ENCODE data around the gene GDI1. TPM values are rescaled to one million over a fixed set of nuclear protein-coding genes. Genes with fewer than 3 reads are reported as not detected.

The GDI1 gene
- total and polyA plus RNA-seq, 2 donors (not counting 1 experiment from before 2014, with no cell fraction given), result 199 to 311 TPM

DNA sequence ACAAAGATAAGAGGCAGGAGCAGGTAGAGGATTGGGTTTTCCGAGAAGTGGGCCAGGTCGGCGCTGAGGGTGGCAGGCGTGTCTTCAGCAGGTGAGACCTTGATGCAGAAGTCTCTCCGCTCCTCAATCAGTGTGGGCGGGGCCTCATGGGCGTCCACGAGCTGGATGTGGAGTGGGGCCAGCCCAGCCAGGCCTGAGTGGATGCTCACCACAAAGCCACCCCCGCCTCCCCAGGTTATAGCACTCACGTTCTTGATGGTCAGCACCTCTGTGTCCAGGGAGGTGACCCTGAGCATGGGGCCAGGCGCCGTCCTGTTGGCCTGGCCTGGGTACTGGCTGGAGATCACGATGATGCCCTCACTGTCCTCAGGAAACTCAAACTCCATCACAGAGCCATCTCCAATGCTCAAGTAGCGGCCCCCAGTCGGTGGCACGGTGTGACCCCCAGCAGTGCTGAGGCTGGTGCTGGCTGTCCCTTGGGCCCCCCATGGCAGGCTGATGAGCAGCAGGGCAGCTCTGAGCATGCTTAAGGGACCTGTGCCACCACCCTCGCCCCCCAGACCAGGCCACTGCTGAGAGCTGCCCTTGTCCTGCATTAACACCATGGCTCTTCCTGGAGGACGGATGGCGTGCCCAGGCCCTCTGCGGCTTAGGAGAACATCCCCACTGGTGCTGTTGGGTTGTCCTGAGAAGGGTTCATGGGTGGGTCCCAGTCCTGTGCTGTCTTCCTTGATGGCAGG lies 51.6 kb downstream of the GDI1 start:
- H3K9ac ChIP-seq (ENCODE audit: low read length), result no peak overlapping the region
- DNase-seq (no peak), ATAC-seq (ENCODE audit: low read depth) (no peak)
- Mint-ChIP-seq H3K4me3 (peak overlapping the region; percentile 5), H3K27ac (no peak overlapping the region), H3K9me3 (ENCODE audit: insufficient read depth) (no peaks in the 10 kb centered on the region), H3K27me3 (no peaks in the 10 kb centered on the region), H3K4me1 (peaks cover 17% of the 10 kb centered on the region)
- H3K4me2 ChIP-seq (replicated peaks; ENCODE audit: low read depth, low read length, poor library complexity, severe bottlenecking), result no peak overlapping the region
- H2AFZ ChIP-seq (ENCODE audit: insufficient read depth, low read depth, low read length, poor library complexity, severe bottlenecking), result no peak overlapping the region
- WGBS (ENCODE audit: insufficient coverage), result 99% methylated on average over 11 of the region's 20 CpGs
- H3K27me3 ChIP-seq (replicated peaks in 1 of 4; ENCODE audit: control extremely low read depth in 1 of 4, control insufficient read depth in 3 of 4, insufficient read depth in 4 of 4, low read length in 3 of 4), result no peaks in the 10 kb centered on the region
- ChIA-PET POLR2A (interaction anchor here (1.3 to 1.6 kb wide), 2 partner anchors 10 to 90 kb away, joined by 5 to 10 read pairs; partner anchors contain the start of gene RPL10), CTCF (interaction anchor here (1.3 to 1.9 kb wide), 3 partner anchors 9 to 115 kb away, joined by 3 to 8 read pairs (median 5); partner anchors contain the start of gene PLXNA3)
- no peaks in the 10 kb centered on the region for H3K9me3 ChIP-seq (ENCODE audit: control extremely low read depth in 1 of 3, control insufficient read depth in 2 of 3, insufficient read depth in 1 of 3, low read length in 2 of 3)
- no peak overlapping the region for H3K4me3 ChIP-seq (ENCODE audit: control extremely low read depth in 1 of 5, extremely low read depth in 1 of 5, insufficient read depth in 1 of 5, low read depth in 2 of 5, low read length in 4 of 5)
- H4K20me1 ChIP-seq (ENCODE audit: control insufficient read depth, insufficient read depth, low read length, poor library complexity, severe bottlenecking), result no peaks in the 10 kb centered on the region
- H3K36me3 ChIP-seq (replicated peaks in 1 of 2; ENCODE audit: control extremely low read depth in 1 of 2, control insufficient read depth in 1 of 2, extremely low read depth in 1 of 2, insufficient read depth in 2 of 2, low read length in 1 of 2), result peaks cover 0 to 11% of the 10 kb centered on the region in 2 experiments
- no peak overlapping the region for H3K27ac ChIP-seq (ENCODE audit: low read length in 2 of 2)
- peaks cover 5 to 42% of the 10 kb centered on the region in 2 donors for H3K4me1 ChIP-seq (ENCODE audit: control insufficient read depth in 2 of 2, insufficient read depth in 2 of 2, low read length in 2 of 2)
- no peak for TF ChIP-seq EZH2 (IDR thresholded peaks at IDR 0.05; ENCODE audit: borderline replicate concordance, insufficient read depth, low read depth, low read length, poor library complexity, severe bottlenecking)
- TF ChIP-seq, protein P1, sequence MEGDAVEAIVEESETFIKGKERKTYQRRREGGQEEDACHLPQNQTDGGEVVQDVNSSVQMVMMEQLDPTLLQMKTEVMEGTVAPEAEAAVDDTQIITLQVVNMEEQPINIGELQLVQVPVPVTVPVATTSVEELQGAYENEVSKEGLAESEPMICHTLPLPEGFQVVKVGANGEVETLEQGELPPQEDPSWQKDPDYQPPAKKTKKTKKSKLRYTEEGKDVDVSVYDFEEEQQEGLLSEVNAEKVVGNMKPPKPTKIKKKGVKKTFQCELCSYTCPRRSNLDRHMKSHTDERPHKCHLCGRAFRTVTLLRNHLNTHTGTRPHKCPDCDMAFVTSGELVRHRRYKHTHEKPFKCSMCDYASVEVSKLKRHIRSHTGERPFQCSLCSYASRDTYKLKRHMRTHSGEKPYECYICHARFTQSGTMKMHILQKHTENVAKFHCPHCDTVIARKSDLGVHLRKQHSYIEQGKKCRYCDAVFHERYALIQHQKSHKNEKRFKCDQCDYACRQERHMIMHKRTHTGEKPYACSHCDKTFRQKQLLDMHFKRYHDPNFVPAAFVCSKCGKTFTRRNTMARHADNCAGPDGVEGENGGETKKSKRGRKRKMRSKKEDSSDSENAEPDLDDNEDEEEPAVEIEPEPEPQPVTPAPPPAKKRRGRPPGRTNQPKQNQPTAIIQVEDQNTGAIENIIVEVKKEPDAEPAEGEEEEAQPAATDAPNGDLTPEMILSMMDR (IDR thresholded peaks at IDR 0.05), result no peak
- H3K79me2 ChIP-seq (ENCODE audit: control insufficient read depth, insufficient read depth, low read length), result peaks cover 20% of the 10 kb centered on the region
- intact Hi-C loops (cut with micrococcal nuclease), result no loop called here

DNA sequence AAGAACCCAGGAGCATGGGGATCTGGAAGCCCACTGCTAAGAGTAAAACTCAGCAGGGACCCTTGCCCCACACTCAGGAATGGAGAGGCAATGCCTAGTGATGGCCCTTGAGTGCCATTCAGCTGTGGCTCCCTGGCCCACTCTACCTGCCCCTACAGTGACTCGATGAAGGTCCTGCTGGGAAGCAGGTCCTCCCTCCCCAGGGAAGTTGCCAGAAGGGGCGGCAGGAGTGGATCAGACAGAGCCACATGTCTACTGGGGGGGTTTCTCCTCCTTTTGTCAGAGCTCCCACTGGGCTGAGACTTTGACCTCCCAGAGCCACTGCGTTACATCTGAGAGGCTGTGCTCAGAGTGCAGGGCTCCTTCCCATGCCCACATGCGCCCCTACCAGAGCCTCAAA lies 52.2 kb downstream of the GDI1 start:
- no peaks in the 10 kb centered on the region for H3K27me3 Mint-ChIP-seq
- DNase-seq (no peak), ATAC-seq (ENCODE audit: low read depth) (no peak)
- Histone ChIP-seq H3K27me3 (replicated peaks in 1 of 4; ENCODE audit: control extremely low read depth in 1 of 4, control insufficient read depth in 3 of 4, insufficient read depth in 4 of 4, low read length in 3 of 4) (no peaks in the 10 kb centered on the region), H3K9me3 (ENCODE audit: control extremely low read depth in 1 of 3, control insufficient read depth in 2 of 3, insufficient read depth in 1 of 3, low read length in 2 of 3) (no peaks in the 10 kb centered on the region), H3K4me3 (ENCODE audit: control extremely low read depth in 1 of 5, extremely low read depth in 1 of 5, insufficient read depth in 1 of 5, low read depth in 2 of 5, low read length in 4 of 5) (no peak overlapping the region), H3K4me2 (replicated peaks; ENCODE audit: low read depth, low read length, poor library complexity, severe bottlenecking) (peak overlapping the region; percentile 80), H4K20me1 (ENCODE audit: control insufficient read depth, insufficient read depth, low read length, poor library complexity, severe bottlenecking) (no peaks in the 10 kb centered on the region), H2AFZ (ENCODE audit: insufficient read depth, low read depth, low read length, poor library complexity, severe bottlenecking) (no peak overlapping the region), H3K36me3 (replicated peaks in 1 of 2; ENCODE audit: control extremely low read depth in 1 of 2, control insufficient read depth in 1 of 2, extremely low read depth in 1 of 2, insufficient read depth in 2 of 2, low read length in 1 of 2) (peaks cover 0 to 9% of the 10 kb centered on the region in 2 experiments), H3K4me1 (ENCODE audit: control insufficient read depth in 2 of 2, insufficient read depth in 2 of 2, low read length in 2 of 2) (peaks cover 5 to 42% of the 10 kb centered on the region in 2 donors), H3K79me2 (ENCODE audit: control insufficient read depth, insufficient read depth, low read length) (peaks cover 14% of the 10 kb centered on the region), H3K9ac (ENCODE audit: low read length) (no peak overlapping the region), H3K27ac (ENCODE audit: low read length in 2 of 2) (no peak overlapping the region)
- H3K9me3 Mint-ChIP-seq (ENCODE audit: insufficient read depth), result no peaks in the 10 kb centered on the region
- peak overlapping the region; percentile 89 for H3K27ac Mint-ChIP-seq
- peak overlapping the region; percentile 89 for H3K4me3 Mint-ChIP-seq
- H3K4me1 Mint-ChIP-seq, result peaks cover 17% of the 10 kb centered on the region
- WGBS (ENCODE audit: insufficient coverage), result no CpG with 5 or more reads among the region's 4 CpGs
- ChIA-PET POLR2A (interaction anchor here (0.5 to 1.8 kb wide), 4 partner anchors 11 to 594 kb away, joined by 5 to 11 read pairs (median 6); partner anchors contain the start of gene RPL10), CTCF (interaction anchor here (1.0 to 1.9 kb wide), 4 partner anchors 9 to 90 kb away, joined by 3 to 8 read pairs (median 5); partner anchors contain the start of genes PLXNA3 and TAFAZZIN)
- intact Hi-C loops (cut with micrococcal nuclease), result no loop called here
- TF ChIP-seq, protein P1 (IDR thresholded peaks at IDR 0.05), result no peak
- TF ChIP-seq EZH2 (IDR thresholded peaks at IDR 0.05; ENCODE audit: borderline replicate concordance, insufficient read depth, low read depth, low read length, poor library complexity, severe bottlenecking), result no peak

All from B cell (primary cell).